H1 (cell line): Measurements from ENCODE around the gene SV2A. TPM values are rescaled to one million over a fixed set of nuclear protein-coding genes. Genes with fewer than 3 reads are reported as not detected.
A peak's percentile ranks its signal among the peaks of the same experiment; 100 is the strongest.

Experiments used
- CTCF ChIA-PET: fragments of 300-600 bp; sonication (Branson Sonifier 250); formaldehyde crosslinking; loops from one replicate; lab custom pipeline; 2021; ENCODE audit not compliant: partially characterized antibody; lab: Charles Lee
- POLR2A ChIA-PET: fragments of 300-600 bp; sonication (Branson Sonifier 250); formaldehyde crosslinking; loops from one replicate; lab custom pipeline; 2021; ENCODE audit warnings: inconsistent platforms; ENCODE audit not compliant: partially characterized antibody; lab: Charles Lee
- DNase-seq, 2 experiments: peaks; one replicate each; pipeline versions ENCODE4 v3.0.0 to v3.0.0-alpha.2; 2010 to 2022; ENCODE audit warnings: low spot score in 2 of 2, low read depth in 1 of 2, mixed read lengths in 1 of 2
- FAIRE-seq: peaks from 2 replicates; lab custom pipeline; 2011; peaks lifted over from hg19 to GRCh38; lab: Jason Lieb, UNC
- H2AFZ ChIP-seq: 2 replicates; pipeline ENCODE4 v1.8.1; 2012; ENCODE audit warnings: low read length, inconsistent platforms
- H2AK5ac ChIP-seq: 2 replicates; pipeline ENCODE4 v1.6.1; 2013; ENCODE audit warnings: low read depth, low read length
- H2BK120ac ChIP-seq: replicated peaks from 2 replicates; pipeline ENCODE3; 2013; ENCODE audit warnings: low read depth, low read length, inconsistent platforms
- H2BK12ac ChIP-seq: 2 replicates; pipeline ENCODE4 v1.6.1; 2013; ENCODE audit warnings: low read depth, low read length
- H2BK15ac ChIP-seq: 2 replicates; pipeline ENCODE4 v1.6.1; 2013; ENCODE audit warnings: low read length
- H2BK20ac ChIP-seq: 2 replicates; pipeline ENCODE4 v1.6.1; 2013; ENCODE audit warnings: low read length
- H2BK5ac ChIP-seq: 2 replicates; pipeline ENCODE4 v1.6.1; 2013; ENCODE audit warnings: low read depth, low read length
- H3K14ac ChIP-seq: 2 replicates; pipeline ENCODE4 v1.6.1; 2013; ENCODE audit warnings: inconsistent platforms; ENCODE audit not compliant: insufficient read length
- H3K18ac ChIP-seq: 2 replicates; pipeline ENCODE4 v1.6.1; 2013; ENCODE audit warnings: low read length; ENCODE audit errors: extremely low read depth
- H3K23ac ChIP-seq: 2 replicates; pipeline ENCODE4 v1.6.1; 2013; ENCODE audit warnings: inconsistent platforms; ENCODE audit not compliant: insufficient read length
- H3K23me2 ChIP-seq: 2 replicates; pipeline ENCODE4 v1.6.1; 2013; ENCODE audit warnings: low read depth, low read length
- H3K27ac ChIP-seq: 2 replicates; pipeline ENCODE4 v1.6.1; 2011; ENCODE audit warnings: low read depth, low read length, inconsistent platforms
- H3K27me3 ChIP-seq, 4 experiments: replicated peaks in 1 of 4; 1 replicate in 1 of 4; 2 replicates in 3 of 4; pipeline versions ENCODE4 v1.6.1 to v1.8.1; 2011 to 2013; ENCODE audit warnings: low read length in 3 of 4, mild to moderate bottlenecking in 3 of 4, inconsistent platforms in 2 of 4, mixed read lengths in 2 of 4, moderate library complexity in 1 of 4; ENCODE audit not compliant: control insufficient read depth in 3 of 4, insufficient read depth in 3 of 4; ENCODE audit errors: extremely low read depth in 1 of 4
- H3K36me3 ChIP-seq, 4 experiments: 2 replicates each; pipeline versions ENCODE4 v1.6.1 to v1.8.1; 2011 to 2013; ENCODE audit warnings: mild to moderate bottlenecking in 4 of 4, low read length in 3 of 4, moderate library complexity in 2 of 4, control low read depth in 1 of 4, inconsistent platforms in 1 of 4; ENCODE audit not compliant: insufficient read depth in 4 of 4, control insufficient read depth in 2 of 4
- H3K4ac ChIP-seq: replicated peaks from 2 replicates; pipeline ENCODE3; 2013; ENCODE audit warnings: low read length, low read depth, mixed read lengths, inconsistent platforms; ENCODE audit not compliant: insufficient read length
- H3K4me1 ChIP-seq, 4 experiments: replicated peaks in 1 of 4; 1 replicate in 1 of 4; 2 replicates in 3 of 4; pipeline versions ENCODE4 v1.6.1 to v1.8.1; 2011 to 2013; ENCODE audit warnings: low read length in 3 of 4, inconsistent platforms in 2 of 4, mixed read lengths in 1 of 4; ENCODE audit not compliant: insufficient read depth in 4 of 4, control insufficient read depth in 3 of 4
- H3K4me2 ChIP-seq, 2 experiments: 2 replicates each; pipeline versions ENCODE4 v1.6.1 to v1.8.1; 2011 to 2013; ENCODE audit warnings: low read depth in 2 of 2, low read length in 2 of 2, control low read depth in 1 of 2, inconsistent platforms in 1 of 2, mild to moderate bottlenecking in 1 of 2; ENCODE audit not compliant: insufficient read depth in 1 of 2
- H3K4me3 ChIP-seq, 4 experiments: fragments of 200-600, 300-600 bp in 1 of 4; sonication (generic), shearing (Covaris generic), sonication (Bioruptor Twin) in 1 of 4; 2 replicates each; pipeline versions ENCODE4 v1.5.1 to v1.8.1; 2011 to 2016; ENCODE audit warnings: low read length in 4 of 4, low read depth in 3 of 4, control low read depth in 2 of 4, inconsistent platforms in 2 of 4, mild to moderate bottlenecking in 2 of 4, mixed read lengths in 1 of 4, moderate library complexity in 1 of 4; ENCODE audit not compliant: insufficient read depth in 2 of 4; ENCODE audit errors: extremely low read depth in 1 of 4
- H3K56ac ChIP-seq: replicated peaks from 2 replicates; pipeline ENCODE3; 2013; ENCODE audit warnings: low read depth, mild to moderate bottlenecking, mixed read lengths, low read length, inconsistent platforms; ENCODE audit not compliant: insufficient read length
- H3K79me1 ChIP-seq: 2 replicates; pipeline ENCODE4 v1.6.1; 2013; ENCODE audit warnings: low read depth, low read length, control low read depth
- H3K79me2 ChIP-seq, 2 experiments: 2 replicates each; pipeline versions ENCODE4 v1.6.1 to v1.8.1; 2012 to 2013; ENCODE audit warnings: low read length in 2 of 2, mild to moderate bottlenecking in 2 of 2, inconsistent platforms in 1 of 2; ENCODE audit not compliant: insufficient read depth in 2 of 2, control insufficient read depth in 1 of 2
- H3K9ac ChIP-seq, 4 experiments: replicated peaks in 1 of 4; 1 replicate in 1 of 4; 2 replicates in 3 of 4; pipeline versions ENCODE4 v1.6.1 to v1.8.1; 2011 to 2013; ENCODE audit warnings: low read depth in 3 of 4, low read length in 3 of 4, control low read depth in 2 of 4, mild to moderate bottlenecking in 2 of 4, moderate library complexity in 2 of 4, inconsistent platforms in 1 of 4; ENCODE audit errors: extremely low read depth in 1 of 4
- H3K9me3 ChIP-seq, 2 experiments: 2 replicates each; pipeline versions ENCODE4 v1.6.1 to v1.8.1; 2012 to 2013; ENCODE audit warnings: mild to moderate bottlenecking in 2 of 2, moderate library complexity in 2 of 2, control low read depth in 1 of 2, inconsistent platforms in 1 of 2, low read depth in 1 of 2, low read length in 1 of 2, mixed read lengths in 1 of 2; ENCODE audit not compliant: insufficient read depth in 2 of 2
- H4K20me1 ChIP-seq, 2 experiments: replicated peaks in 1 of 2; 2 replicates each; pipeline versions ENCODE3 to v1.8.1; 2011 to 2013; ENCODE audit warnings: inconsistent platforms in 2 of 2, low read length in 2 of 2, mild to moderate bottlenecking in 1 of 2; ENCODE audit not compliant: insufficient read depth in 2 of 2, control insufficient read depth in 1 of 2
- H4K5ac ChIP-seq: 2 replicates; pipeline ENCODE4 v1.6.1; 2013; ENCODE audit warnings: low read length, low read depth, mixed read lengths, inconsistent platforms; ENCODE audit not compliant: insufficient read length
- H4K8ac ChIP-seq: 2 replicates; pipeline ENCODE4 v1.8.0; 2013; ENCODE audit warnings: mild to moderate bottlenecking, moderate library complexity, low read length, inconsistent platforms; ENCODE audit not compliant: insufficient read depth; ENCODE audit errors: extremely low read depth
- H4K91ac ChIP-seq: replicated peaks from 2 replicates; pipeline ENCODE3; 2013; ENCODE audit warnings: low read length, mixed read lengths, inconsistent platforms; ENCODE audit not compliant: insufficient read length
- WGBS, 2 experiments: shearing (Covaris generic) in 1 of 2; methylation state at CpG; one replicate each; pipeline versions ENCODE4 v1.1.6 to v1.1.7; 2013 to 2015; ENCODE audit warnings: low lambda C conversion rate in 2 of 2, mixed read lengths in 2 of 2, inconsistent platforms in 1 of 2, low coverage in 1 of 2, missing lambda C conversion rate in 1 of 2; ENCODE audit not compliant: insufficient replicate concordance in 2 of 2, insufficient coverage in 1 of 2, insufficient read length in 1 of 2; ENCODE audit errors: extremely low coverage in 1 of 2, missing lambda C conversion rate in 1 of 2; 5-methylcytosine and 5-hydroxymethylcytosine counted together
- polyA plus RNA-seq, 7 experiments: library from polyadenylated mRNA; depleted of rRNA in 3 of 7; stranded (reverse) in 5 of 7; unstranded in 2 of 7; fragments of >200 nt in 5 of 7; fragments of 200-250 nt in 2 of 7; gene quantifications; 1 replicate in 5 of 7; 2 replicates in 1 of 7; 4 replicates in 1 of 7; pipeline versions ENCODE4 v1.2.1 to v1.2.3, GENCODE V29; 2011 to 2013; ENCODE audit warnings: missing spikeins in 2 of 7, mixed read lengths in 2 of 7
- total RNA-seq: library from RNA; stranded (reverse); fragmentation: NEBNext Ultra II Directional; extraction: Animal tissue kit (Norgen Biotek cat#: 25700); gene quantifications from 2 replicates; pipeline ENCODE4 v1.2.1, GENCODE V29; 2021

Gene SV2A
- total and polyA plus RNA-seq, 2 of the 8 experiments (the other 6 are each of a cell fraction or from before 2014, with no cell fraction given), result 41.8 to 51.8 TPM

- peak overlapping the region; percentile 87 to 90 for H3K4me2 ChIP-seq
- H4K20me1 ChIP-seq, result no peaks in the 10 kb centered on the region
- no peak overlapping the region for H3K14ac ChIP-seq
- DNase-seq, result no peak
- ChIA-PET POLR2A (no interaction called here), CTCF (interaction anchor here (1.2 kb wide), 1 partner anchor 39 kb away, joined by 3 read pairs; a partner anchor contains a TSS)
- no peak overlapping the region for H2BK15ac ChIP-seq
- H3K23me2 ChIP-seq, result peaks cover 5% of the 10 kb centered on the region
- no peak overlapping the region for H2BK12ac ChIP-seq
- no peak overlapping the region for H2BK20ac ChIP-seq
- peak overlapping the region; percentile 51; the same call in 1 of the 2 replicates for H4K8ac ChIP-seq
- no peak overlapping the region for H3K18ac ChIP-seq
- peaks cover 8 to 28% of the 10 kb centered on the region in 2 experiments for H3K79me2 ChIP-seq
- no peak overlapping the region for H2AK5ac ChIP-seq
- H3K79me1 ChIP-seq, result peaks cover 5% of the 10 kb centered on the region
- H3K9me3 ChIP-seq, result no peaks in the 10 kb centered on the region
- H4K5ac ChIP-seq, result no peak overlapping the region
- H3K4ac ChIP-seq, result no peak overlapping the region
- peak overlapping the region; percentile 85 to 95 (median 94) for H3K4me3 ChIP-seq
- H3K27me3 ChIP-seq, result no peaks in the 10 kb centered on the region
- peaks cover 0 to 8% (median 4%) of the 10 kb centered on the region in 4 experiments; a peak in 4 of 7 replicates for H3K4me1 ChIP-seq
- H2AFZ ChIP-seq, result no peak overlapping the region
- no peak overlapping the region for H4K91ac ChIP-seq
- FAIRE-seq, result no peak
- H3K36me3 ChIP-seq, result peaks cover 19 to 41% (median 39%) of the 10 kb centered on the region in 4 experiments
- 5% methylated on average over 10 of the region's 10 CpGs; no CpG with 5 or more reads in 1 of the 2 experiments for WGBS, 2 experiments
- H3K56ac ChIP-seq, result no peak overlapping the region
- peak overlapping the region; percentile 81 to 96 (median 90) for H3K9ac ChIP-seq
- H2BK120ac ChIP-seq, result no peak overlapping the region
- peak overlapping the region; percentile 90 for H3K27ac ChIP-seq
- peak overlapping the region; percentile 89; the same call in 1 of the 2 replicates for H2BK5ac ChIP-seq
- H3K23ac ChIP-seq, result no peak overlapping the region
Measured at GRCh38 chr1:149927056-149927562, 9.5 kb upstream of the SV2A start.
